GM21529 (cell line): Measurements from ENCODE around the gene DNHD1.
"Not testable (repeated sequence)": the region's sequence is repeated elsewhere in the genome, so short reads cannot be mapped to it uniquely, and the experiment has no call there.

Source experiments
- ATAC-seq: cut with Tn5 transposase; IDR thresholded peaks from one replicate; pipeline ENCODE4 v1.9.1; 2021; ENCODE audit not compliant: unreplicated experiment

Gene DNHD1

GRCh38 chr11:6476571-6476970 is 20.5 kb upstream of the DNHD1 start:
- no peak for ATAC-seq

- no peak for ATAC-seq
These were observed 16.7 kb upstream of the DNHD1 start for GRCh38 chr11:6480299-6480914.

DNA sequence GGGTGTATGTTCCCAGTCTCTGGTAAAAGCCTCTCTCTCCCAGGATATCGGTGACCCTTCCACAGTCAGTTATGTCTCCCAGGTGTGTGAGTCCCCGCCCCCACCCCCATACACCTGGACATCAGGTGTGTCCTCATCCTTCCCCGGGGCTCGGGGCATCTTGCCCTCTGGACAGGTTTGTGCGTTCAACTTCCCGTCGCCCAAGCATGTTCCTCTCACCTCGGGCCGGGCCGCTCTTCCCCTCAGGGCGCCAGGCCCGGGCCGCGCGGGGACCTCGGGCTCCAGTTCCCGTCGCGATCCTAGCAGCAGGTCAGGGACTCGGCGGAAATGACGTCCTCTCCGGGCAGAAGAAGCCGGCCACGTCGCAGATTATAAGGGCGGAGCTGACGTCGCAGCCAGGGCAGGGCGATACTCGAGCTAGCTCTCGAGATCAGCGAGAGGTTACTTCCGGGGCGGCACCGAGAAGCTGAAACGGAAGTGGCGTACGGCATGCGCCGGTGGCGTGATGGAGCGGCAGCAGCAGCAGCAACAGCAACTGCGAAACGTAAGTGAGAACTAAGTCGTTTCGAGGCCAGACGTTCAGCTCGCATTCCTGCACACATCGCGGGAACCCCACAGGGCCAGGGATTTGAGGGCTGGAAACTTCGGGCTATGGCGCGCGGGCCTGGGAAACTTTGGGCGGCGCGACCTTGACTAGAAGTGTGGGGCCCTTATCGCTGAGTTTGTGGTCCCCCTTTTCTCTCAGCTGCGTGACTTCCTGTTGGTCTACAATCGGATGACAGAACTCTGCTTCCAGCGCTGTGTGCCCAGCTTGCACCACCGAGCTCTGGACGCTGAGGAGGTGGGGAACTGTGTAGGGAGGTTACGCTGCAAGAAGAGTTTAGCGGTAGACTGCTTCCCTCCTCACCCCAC is 15.8 kb upstream of the DNHD1 start, which contains the start of the genes ARFIP2 and TIMM10B:
TSS of gene ARFIP2 (minus strand) at position 320 of the 912 bp plus-strand sequence. CDS start 910 bp downstream, outside the sequence.
TSS of gene TIMM10B (plus strand) at position 490 of the 912 bp plus-strand sequence. CDS start at position 506, 16 bp downstream.
- peak; percentile 99 for ATAC-seq

GRCh38 chr11:6481924-6482275 is 15.2 kb upstream of the DNHD1 start:
- peak; percentile 6 for ATAC-seq

- no peak for ATAC-seq
These were observed 14.6 kb upstream of the DNHD1 start for GRCh38 chr11:6482441-6482840.

GRCh38 chr11:6483015-6483414 is 14.1 kb upstream of the DNHD1 start:
- no peak for ATAC-seq

- no peak for ATAC-seq
These were observed 11.4 kb upstream of the DNHD1 start for GRCh38 chr11:6485661-6486060.

- ATAC-seq, result no peak
These were observed 10.8 kb upstream of the DNHD1 start for GRCh38 chr11:6486256-6486655.

GRCh38 chr11:6486938-6487337 is 10.1 kb upstream of the DNHD1 start:
- no peak for ATAC-seq

DNA sequence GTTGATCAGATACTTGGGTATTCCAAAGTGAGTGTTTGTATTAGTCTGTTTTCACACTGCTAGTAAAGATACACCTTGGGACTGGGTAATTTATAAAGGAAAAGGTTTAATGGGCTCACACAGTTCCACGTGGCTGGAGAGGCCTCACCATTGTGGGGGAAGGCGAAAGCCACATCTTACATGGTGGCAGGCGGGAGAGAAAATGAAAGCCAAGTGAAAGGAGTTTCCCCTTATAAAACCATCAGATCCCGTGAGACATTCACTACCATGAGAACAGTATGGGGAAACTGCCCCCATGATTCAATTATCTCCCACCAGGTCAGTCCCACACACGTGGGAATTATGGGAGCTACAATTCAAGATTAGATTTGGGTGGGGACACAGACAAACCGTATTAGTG is 8.7 kb upstream of the DNHD1 start:
- no peak for ATAC-seq

DNA sequence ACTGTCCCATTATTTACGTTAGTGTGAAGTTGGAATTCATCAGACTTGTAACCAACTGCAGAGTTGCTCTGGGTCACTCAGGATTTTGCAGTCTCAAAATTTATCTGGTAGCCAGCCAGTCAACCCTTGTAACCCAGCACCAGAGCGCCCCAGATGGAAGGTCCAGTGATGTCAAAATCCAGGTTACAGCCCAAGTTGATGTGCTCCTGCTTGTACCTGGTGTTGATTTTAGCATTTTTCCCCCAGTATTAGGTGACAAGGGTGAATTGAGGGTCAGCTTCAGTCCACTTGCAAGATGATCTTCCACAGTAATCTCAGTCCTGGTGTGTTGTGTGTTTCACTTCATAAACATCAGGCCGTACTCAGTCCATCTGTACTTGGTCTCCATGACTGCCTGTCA is 8.3 kb upstream of the DNHD1 start:
- no peak for ATAC-seq

GRCh38 chr11:6489306-6489705 is 7.8 kb upstream of the DNHD1 start:
- ATAC-seq, result no peak

GRCh38 chr11:6498121-6498520 is 1.0 kb downstream of the DNHD1 start:
- no peak for ATAC-seq

GRCh38 chr11:6498544-6498943 is 1.5 kb downstream of the DNHD1 start:
- ATAC-seq, result no peak

DNA sequence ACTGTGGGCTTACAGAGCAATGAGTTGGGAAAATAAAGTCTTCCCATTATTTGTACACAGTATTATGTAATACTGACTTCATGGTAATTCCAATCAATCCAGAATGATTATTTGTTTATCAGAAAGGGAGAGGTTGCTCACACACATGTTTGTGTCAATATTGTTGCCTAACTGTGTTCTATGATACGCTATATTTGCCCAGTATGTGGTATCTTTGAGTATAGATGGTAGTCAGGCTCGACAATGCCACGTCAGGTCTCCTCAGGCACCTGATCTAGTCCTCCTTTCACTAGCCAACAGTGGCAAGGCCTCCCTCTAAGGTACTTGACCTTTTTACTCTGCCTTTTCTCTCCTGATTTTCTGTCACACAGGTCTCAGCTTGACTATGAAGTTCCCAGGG is 5.3 kb downstream of the DNHD1 start:
- no peak for ATAC-seq

- no peak for ATAC-seq
These were observed 7.1 kb downstream of the DNHD1 start for GRCh38 chr11:6504166-6504565.

DNA sequence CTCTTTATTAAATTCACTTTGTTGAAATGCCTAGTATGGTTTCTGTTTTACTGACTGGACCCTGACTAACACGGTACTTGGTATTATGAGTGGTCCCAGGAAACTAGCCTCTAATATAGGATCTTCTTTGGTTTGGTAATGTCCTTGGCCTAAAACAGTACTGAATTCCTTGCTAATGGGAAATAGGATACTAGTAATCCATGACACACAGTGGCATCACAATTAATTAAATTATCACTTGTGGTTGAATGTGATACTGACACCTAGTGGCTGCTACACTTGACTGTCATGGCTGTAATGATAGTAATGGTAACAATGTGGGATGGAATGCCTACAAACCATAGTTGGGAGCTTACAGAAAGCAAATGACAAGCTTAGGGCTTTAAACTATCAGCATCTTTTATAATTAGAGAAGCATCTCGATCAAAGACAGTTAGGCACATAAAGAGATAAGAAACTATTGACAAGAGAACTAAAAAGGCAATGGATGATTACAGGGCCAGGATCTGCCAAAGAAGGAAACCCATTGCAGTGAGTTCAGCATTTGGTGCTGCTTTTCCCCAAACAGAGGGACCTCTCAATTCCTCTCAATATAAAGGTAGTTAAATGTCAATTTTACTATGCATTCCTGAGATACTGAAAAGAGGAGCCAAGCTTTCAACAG is 8.6 kb downstream of the DNHD1 start:
- peak; percentile 52 for ATAC-seq

- no peak for ATAC-seq
These were observed 19.8 kb downstream of the DNHD1 start for GRCh38 chr11:6516865-6517264.

DNA sequence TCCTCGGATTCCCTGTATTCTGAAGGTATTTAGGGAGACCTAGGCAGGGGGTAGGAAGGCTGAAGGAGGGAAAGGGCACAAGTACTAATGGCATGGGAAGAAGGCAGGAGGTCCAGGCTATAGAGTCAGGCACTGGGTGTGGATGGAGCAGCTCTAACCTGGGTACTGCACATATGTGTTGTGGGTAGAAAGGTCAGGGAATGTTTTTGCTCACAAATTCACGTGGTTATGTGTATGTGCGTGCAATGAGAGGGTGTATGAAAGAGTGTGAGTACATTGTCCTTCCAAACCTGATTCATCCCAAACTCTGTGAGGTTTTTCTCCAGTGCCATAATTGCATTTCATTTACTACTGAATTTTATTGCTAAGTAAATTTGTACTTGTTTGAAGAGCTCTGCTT is 23.2 kb downstream of the DNHD1 start:
- ATAC-seq, result no peak

- ATAC-seq, result not testable (repeated sequence)
These were observed 24.9 kb downstream of the DNHD1 start for GRCh38 chr11:6521946-6522345.

DNA sequence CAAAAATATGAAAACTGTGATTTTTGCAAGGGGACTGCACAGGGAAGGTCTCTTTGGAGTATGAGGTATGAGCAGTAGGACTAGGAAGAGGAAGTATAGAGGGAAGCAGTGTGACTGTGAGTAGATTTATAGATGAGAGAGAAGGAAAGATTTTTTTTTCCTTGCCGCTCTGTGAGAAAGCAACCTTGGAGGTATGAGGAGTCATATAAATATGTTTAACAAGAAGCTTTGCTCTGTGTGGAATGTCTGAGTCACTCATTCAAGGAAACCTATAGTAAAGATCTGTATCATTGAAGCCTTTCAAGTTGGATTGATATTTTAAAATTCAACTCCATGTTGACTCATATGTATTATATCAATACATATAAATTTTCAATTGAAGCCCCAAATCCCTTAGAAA is 26.2 kb downstream of the DNHD1 start:
- no peak for ATAC-seq
